Liver (tissue), 9 donors: ENCODE results near the gene PRMT7. TPM values are rescaled to one million over a fixed set of nuclear protein-coding genes. Genes with fewer than 3 reads are reported as not detected.

Experiments used
- DNase-seq: peaks from one replicate; pipeline ENCODE4 v3.0.0-alpha.2; 2017; ENCODE audit warnings: low spot score
- H3K27ac ChIP-seq, 2 donors: one replicate each; pipeline ENCODE4 v1.7.0; 2013; ENCODE audit warnings: inconsistent platforms in 2 of 2, low read length in 2 of 2, control low read depth in 1 of 2, low read depth in 1 of 2, mild to moderate bottlenecking in 1 of 2
- H3K27me3 ChIP-seq, 4 donors: one replicate each; pipeline versions ENCODE4 v1.6.1 to v1.7.0; 2013; ENCODE audit warnings: low read length in 3 of 4, inconsistent platforms in 1 of 4, mild to moderate bottlenecking in 1 of 4, moderate library complexity in 1 of 4; ENCODE audit not compliant: control insufficient read depth in 4 of 4, insufficient read depth in 4 of 4
- H3K36me3 ChIP-seq, 4 donors: one replicate each; pipeline versions ENCODE4 v1.6.1 to v1.7.0; 2013; ENCODE audit warnings: low read length in 3 of 4, mild to moderate bottlenecking in 3 of 4, low read depth in 1 of 4, moderate library complexity in 1 of 4; ENCODE audit not compliant: control insufficient read depth in 4 of 4, insufficient read depth in 3 of 4
- H3K4me1 ChIP-seq, 4 donors: one replicate each; pipeline versions ENCODE4 v1.6.1 to v1.7.0; 2013; ENCODE audit warnings: low read length in 3 of 4, mild to moderate bottlenecking in 3 of 4, moderate library complexity in 1 of 4; ENCODE audit not compliant: control insufficient read depth in 4 of 4, insufficient read depth in 4 of 4
- H3K4me3 ChIP-seq, 3 donors: one replicate each; pipeline versions ENCODE4 v1.6.1 to v1.7.0; 2013; ENCODE audit warnings: low read length in 3 of 3, control low read depth in 1 of 3, low read depth in 1 of 3, mild to moderate bottlenecking in 1 of 3
- H3K9ac ChIP-seq, 2 donors: one replicate each; pipeline ENCODE4 v1.7.0; 2013; ENCODE audit warnings: low read length in 2 of 2, mild to moderate bottlenecking in 2 of 2, moderate library complexity in 2 of 2, control low read depth in 1 of 2, low read depth in 1 of 2
- H3K9me3 ChIP-seq, 4 donors: one replicate each; pipeline versions ENCODE4 v1.6.1 to v1.7.0; 2013; ENCODE audit warnings: low read length in 3 of 4; ENCODE audit not compliant: control insufficient read depth in 4 of 4
- EGR1 ChIP-seq, 2 donors: IDR thresholded peaks; 2 replicates each; pipeline ENCODE4 v1.6.1; 2016 to 2018; ENCODE audit warnings: antibody characterized with exemption in 2 of 2, low read depth in 2 of 2
- FOXA1 ChIP-seq: IDR thresholded peaks from 2 replicates; pipeline ENCODE4 v1.6.1; 2016; ENCODE audit warnings: antibody characterized with exemption
- FOXA2 ChIP-seq: IDR thresholded peaks from 2 replicates; pipeline ENCODE4 v1.6.1; 2016; ENCODE audit warnings: antibody characterized with exemption
- GABPA ChIP-seq, 2 donors: IDR thresholded peaks in 1 of 2; conservative IDR thresholded peaks in 1 of 2; 2 replicates each; pipeline ENCODE4 v1.6.1; 2016; ENCODE audit warnings: antibody characterized with exemption in 2 of 2, mild to moderate bottlenecking in 1 of 2, moderate library complexity in 1 of 2
- HNF4A ChIP-seq, 2 donors: conservative IDR thresholded peaks; 2 replicates each; pipeline ENCODE4 v1.6.1; 2016; ENCODE audit warnings: antibody characterized with exemption in 2 of 2, mild to moderate bottlenecking in 2 of 2
- HNF4G ChIP-seq: IDR thresholded peaks from 2 replicates; pipeline ENCODE4 v1.6.1; 2016; ENCODE audit warnings: antibody characterized with exemption
- JUND ChIP-seq, 2 donors: IDR thresholded peaks; 2 replicates each; pipeline ENCODE4 v1.6.1; 2016; ENCODE audit warnings: antibody characterized with exemption in 2 of 2
- NR2F2 ChIP-seq: IDR thresholded peaks from 2 replicates; pipeline ENCODE4 v1.6.1; 2016; ENCODE audit warnings: antibody characterized with exemption
- RAD21 ChIP-seq, 2 donors: IDR thresholded peaks; 2 replicates each; pipeline ENCODE4 v1.6.1; 2016; ENCODE audit warnings: antibody characterized with exemption in 2 of 2, mild to moderate bottlenecking in 2 of 2
- SP1 ChIP-seq: IDR thresholded peaks from 2 replicates; pipeline ENCODE4 v1.6.1; 2018; ENCODE audit warnings: antibody characterized with exemption, mild to moderate bottlenecking
- TAF1 ChIP-seq: conservative IDR thresholded peaks from 2 replicates; pipeline ENCODE4 v1.6.1; 2016; ENCODE audit warnings: antibody characterized with exemption, mild to moderate bottlenecking
- YY1 ChIP-seq: IDR thresholded peaks from 2 replicates; pipeline ENCODE4 v1.6.1; 2016; ENCODE audit warnings: antibody characterized with exemption, mild to moderate bottlenecking
- WGBS: extraction: QIAGEN DNeasy Blood & Tissue Kit; methylation state at CpG from one replicate; pipeline ENCODE4 v1.1.7; 2013; 5-methylcytosine and 5-hydroxymethylcytosine counted together
- polyA plus RNA-seq, 2 donors: library from polyadenylated mRNA; stranded (reverse) in 1 of 2; unstranded in 1 of 2; fragments of 200-250 nt in 1 of 2; fragments of >200 nt in 1 of 2; fragmentation: Nextera tagmentation in 1 of 2; extraction: Ambion mirVana in 1 of 2; gene quantifications; one replicate each; pipeline versions ENCODE4 v1.2.1 to v1.2.3, GENCODE V29; 2013 to 2015
- total RNA-seq, 2 donors: library from RNA; depleted of rRNA; stranded (reverse); fragments of >200 nt; gene quantifications; one replicate each; pipeline ENCODE4 v1.2.3, GENCODE V29; 2014
- TF ChIP-seq, protein P1 (sequence below): IDR thresholded peaks from 2 replicates; pipeline ENCODE4 v1.6.1; 2016; ENCODE audit warnings: antibody characterized with exemption
- TF ChIP-seq, protein P2 (sequence below): IDR thresholded peaks from 2 replicates; pipeline ENCODE4 v1.6.1; 2016; ENCODE audit warnings: antibody characterized with exemption
- TF ChIP-seq, protein P3 (sequence below): IDR thresholded peaks from 2 replicates; pipeline ENCODE4 v1.6.1; 2016; ENCODE audit warnings: antibody characterized with exemption
- TF ChIP-seq, protein P4 (sequence below): fragments of 150-350 bp; IDR thresholded peaks from 2 replicates; pipeline ENCODE4 v1.5.1; 2017; ENCODE audit warnings: improper control_type of control experiment, low read depth, low read length; ENCODE audit not compliant: missing input control
- TF ChIP-seq, protein P5 (sequence below): IDR thresholded peaks from 2 replicates; pipeline ENCODE4 v1.6.1; 2016; ENCODE audit warnings: antibody characterized with exemption, mild to moderate bottlenecking
- donor health status: healthy.
- donor health status: healthy.
- donor health status: healthy.
- donor health status: healthy.
- donor health status: healthy.

Gene PRMT7
- total and polyA plus RNA-seq, 4 donors: 10.7 to 31.5 (median 17.5) TPM

DNA sequence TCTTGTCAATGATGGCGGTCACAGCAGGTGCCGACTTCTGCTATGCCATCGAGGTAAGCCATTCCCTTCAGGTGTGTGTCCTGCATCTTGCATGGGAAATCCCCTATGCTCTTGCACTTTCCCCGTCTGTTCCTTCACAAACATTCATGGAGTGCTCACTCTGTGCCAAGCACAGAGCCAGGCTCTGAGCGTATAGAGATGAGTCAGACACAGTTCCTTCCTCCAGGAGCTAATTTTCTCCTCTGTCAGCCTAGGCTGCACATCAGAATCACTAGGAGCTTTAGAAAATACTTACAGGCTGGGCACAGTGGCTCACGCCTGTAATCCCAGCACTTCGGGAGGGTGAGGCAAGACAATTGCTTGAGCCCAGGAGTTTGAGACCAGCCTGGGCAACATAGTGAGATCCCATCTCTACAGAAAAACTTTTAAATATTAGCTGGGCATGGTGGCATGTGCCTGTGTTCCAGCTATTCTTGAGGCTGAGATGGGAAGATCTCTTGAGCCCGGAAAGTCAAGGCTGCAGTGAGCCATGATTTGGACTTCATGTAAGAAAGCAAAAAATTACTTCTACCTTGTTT lies 14.1 kb downstream of the PRMT7 start:
- WGBS: 96% methylated on average over 8 of the region's 8 CpGs
- no peak for DNase-seq
- Histone ChIP-seq H3K4me1 (peaks cover 0 to 5% (median 2%) of the 10 kb centered on the region in 4 donors), H3K36me3 (peaks cover 7 to 28% (median 19%) of the 10 kb centered on the region in 4 donors), H3K4me3 (no peak overlapping the region), H3K9me3 (no peaks in the 10 kb centered on the region), H3K27ac (no peak overlapping the region), H3K27me3 (no peaks in the 10 kb centered on the region), H3K9ac (no peak overlapping the region)
- TF ChIP-seq FOXA1: no peak
- no peak for TF ChIP-seq RAD21 (IDR thresholded peaks at IDR 0.05)
- TF ChIP-seq HNF4A (conservative IDR thresholded peaks at IDR 0.05): no peak
- no peak for TF ChIP-seq HNF4G
- no peak for TF ChIP-seq NR2F2
- TF ChIP-seq EGR1 (IDR thresholded peaks at IDR 0.05; ENCODE audit: low read depth in 2 of 2): no peak
- TF ChIP-seq YY1: no peak
- no peak for TF ChIP-seq GABPA (IDR thresholded peaks at IDR 0.05 in 1 of 2, conservative IDR thresholded peaks at IDR 0.05 in 1 of 2)
- TF ChIP-seq FOXA2: no peak
- TF ChIP-seq, protein P1, sequence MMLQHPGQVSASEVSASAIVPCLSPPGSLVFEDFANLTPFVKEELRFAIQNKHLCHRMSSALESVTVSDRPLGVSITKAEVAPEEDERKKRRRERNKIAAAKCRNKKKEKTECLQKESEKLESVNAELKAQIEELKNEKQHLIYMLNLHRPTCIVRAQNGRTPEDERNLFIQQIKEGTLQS: no peak
- TF ChIP-seq SP1: no peak
- TF ChIP-seq JUND (IDR thresholded peaks at IDR 0.05): no peak
- TF ChIP-seq, protein P2, sequence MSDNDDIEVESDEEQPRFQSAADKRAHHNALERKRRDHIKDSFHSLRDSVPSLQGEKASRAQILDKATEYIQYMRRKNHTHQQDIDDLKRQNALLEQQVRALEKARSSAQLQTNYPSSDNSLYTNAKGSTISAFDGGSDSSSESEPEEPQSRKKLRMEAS: no peak
- TF ChIP-seq TAF1: no peak
- TF ChIP-seq, protein P3, sequence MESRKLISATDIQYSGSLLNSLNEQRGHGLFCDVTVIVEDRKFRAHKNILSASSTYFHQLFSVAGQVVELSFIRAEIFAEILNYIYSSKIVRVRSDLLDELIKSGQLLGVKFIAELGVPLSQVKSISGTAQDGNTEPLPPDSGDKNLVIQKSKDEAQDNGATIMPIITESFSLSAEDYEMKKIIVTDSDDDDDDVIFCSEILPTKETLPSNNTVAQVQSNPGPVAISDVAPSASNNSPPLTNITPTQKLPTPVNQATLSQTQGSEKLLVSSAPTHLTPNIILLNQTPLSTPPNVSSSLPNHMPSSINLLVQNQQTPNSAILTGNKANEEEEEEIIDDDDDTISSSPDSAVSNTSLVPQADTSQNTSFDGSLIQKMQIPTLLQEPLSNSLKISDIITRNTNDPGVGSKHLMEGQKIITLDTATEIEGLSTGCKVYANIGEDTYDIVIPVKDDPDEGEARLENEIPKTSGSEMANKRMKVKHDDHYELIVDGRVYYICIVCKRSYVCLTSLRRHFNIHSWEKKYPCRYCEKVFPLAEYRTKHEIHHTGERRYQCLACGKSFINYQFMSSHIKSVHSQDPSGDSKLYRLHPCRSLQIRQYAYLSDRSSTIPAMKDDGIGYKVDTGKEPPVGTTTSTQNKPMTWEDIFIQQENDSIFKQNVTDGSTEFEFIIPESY: no peak

DNA sequence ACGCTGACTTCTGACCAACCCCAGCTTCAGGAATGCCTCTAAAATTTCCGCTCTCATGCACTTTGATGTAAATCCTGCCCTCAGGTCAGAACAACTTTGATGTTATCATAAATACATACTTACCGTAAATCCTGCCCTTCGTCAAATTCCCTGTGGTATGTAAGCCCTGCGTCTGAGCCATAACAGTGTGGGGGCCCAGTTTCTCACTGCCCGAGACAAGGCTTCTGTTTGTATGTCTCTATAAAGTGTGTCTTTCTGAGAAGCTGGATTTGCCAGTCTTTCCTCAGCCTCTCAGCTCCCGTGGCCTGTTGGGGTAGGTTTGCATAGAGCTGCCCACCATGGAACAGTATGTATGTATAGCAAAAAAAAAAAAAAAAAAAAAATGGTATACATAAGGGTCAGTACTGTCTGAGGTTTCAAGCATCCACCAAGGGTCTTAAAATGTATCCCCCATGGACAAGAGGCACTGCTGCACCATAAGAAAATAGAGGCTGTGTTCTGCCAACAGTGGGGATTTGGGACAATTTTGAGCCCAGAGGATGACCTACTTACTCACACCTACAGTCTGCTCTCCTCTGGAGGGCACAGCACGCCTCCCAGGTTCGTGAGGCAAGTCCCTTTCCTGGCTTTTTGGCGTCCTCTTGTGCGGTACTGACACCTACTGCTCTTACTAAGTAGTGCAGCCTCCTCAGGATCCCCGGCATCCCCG lies 17.5 kb downstream of the PRMT7 start:
- no peak overlapping the region for H3K9ac ChIP-seq
- H3K36me3 ChIP-seq: peaks cover 7 to 20% (median 14%) of the 10 kb centered on the region in 4 donors
- peaks cover 0 to 24% (median 19%) of the 10 kb centered on the region in 4 donors for H3K4me1 ChIP-seq
- no peaks in the 10 kb centered on the region for H3K27me3 ChIP-seq
- WGBS: 43% methylated on average over 13 of the region's 13 CpGs
- TF ChIP-seq SP1 (no peak), GABPA (IDR thresholded peaks at IDR 0.05 in 1 of 2, conservative IDR thresholded peaks at IDR 0.05 in 1 of 2) (no peak), HNF4G (no peak), RAD21 (IDR thresholded peaks at IDR 0.05) (peak; percentile 97 to 98), JUND (IDR thresholded peaks at IDR 0.05) (no peak)
- TF ChIP-seq, protein P4, sequence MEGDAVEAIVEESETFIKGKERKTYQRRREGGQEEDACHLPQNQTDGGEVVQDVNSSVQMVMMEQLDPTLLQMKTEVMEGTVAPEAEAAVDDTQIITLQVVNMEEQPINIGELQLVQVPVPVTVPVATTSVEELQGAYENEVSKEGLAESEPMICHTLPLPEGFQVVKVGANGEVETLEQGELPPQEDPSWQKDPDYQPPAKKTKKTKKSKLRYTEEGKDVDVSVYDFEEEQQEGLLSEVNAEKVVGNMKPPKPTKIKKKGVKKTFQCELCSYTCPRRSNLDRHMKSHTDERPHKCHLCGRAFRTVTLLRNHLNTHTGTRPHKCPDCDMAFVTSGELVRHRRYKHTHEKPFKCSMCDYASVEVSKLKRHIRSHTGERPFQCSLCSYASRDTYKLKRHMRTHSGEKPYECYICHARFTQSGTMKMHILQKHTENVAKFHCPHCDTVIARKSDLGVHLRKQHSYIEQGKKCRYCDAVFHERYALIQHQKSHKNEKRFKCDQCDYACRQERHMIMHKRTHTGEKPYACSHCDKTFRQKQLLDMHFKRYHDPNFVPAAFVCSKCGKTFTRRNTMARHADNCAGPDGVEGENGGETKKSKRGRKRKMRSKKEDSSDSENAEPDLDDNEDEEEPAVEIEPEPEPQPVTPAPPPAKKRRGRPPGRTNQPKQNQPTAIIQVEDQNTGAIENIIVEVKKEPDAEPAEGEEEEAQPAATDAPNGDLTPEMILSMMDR: peak; percentile 97
- TF ChIP-seq, protein P5, sequence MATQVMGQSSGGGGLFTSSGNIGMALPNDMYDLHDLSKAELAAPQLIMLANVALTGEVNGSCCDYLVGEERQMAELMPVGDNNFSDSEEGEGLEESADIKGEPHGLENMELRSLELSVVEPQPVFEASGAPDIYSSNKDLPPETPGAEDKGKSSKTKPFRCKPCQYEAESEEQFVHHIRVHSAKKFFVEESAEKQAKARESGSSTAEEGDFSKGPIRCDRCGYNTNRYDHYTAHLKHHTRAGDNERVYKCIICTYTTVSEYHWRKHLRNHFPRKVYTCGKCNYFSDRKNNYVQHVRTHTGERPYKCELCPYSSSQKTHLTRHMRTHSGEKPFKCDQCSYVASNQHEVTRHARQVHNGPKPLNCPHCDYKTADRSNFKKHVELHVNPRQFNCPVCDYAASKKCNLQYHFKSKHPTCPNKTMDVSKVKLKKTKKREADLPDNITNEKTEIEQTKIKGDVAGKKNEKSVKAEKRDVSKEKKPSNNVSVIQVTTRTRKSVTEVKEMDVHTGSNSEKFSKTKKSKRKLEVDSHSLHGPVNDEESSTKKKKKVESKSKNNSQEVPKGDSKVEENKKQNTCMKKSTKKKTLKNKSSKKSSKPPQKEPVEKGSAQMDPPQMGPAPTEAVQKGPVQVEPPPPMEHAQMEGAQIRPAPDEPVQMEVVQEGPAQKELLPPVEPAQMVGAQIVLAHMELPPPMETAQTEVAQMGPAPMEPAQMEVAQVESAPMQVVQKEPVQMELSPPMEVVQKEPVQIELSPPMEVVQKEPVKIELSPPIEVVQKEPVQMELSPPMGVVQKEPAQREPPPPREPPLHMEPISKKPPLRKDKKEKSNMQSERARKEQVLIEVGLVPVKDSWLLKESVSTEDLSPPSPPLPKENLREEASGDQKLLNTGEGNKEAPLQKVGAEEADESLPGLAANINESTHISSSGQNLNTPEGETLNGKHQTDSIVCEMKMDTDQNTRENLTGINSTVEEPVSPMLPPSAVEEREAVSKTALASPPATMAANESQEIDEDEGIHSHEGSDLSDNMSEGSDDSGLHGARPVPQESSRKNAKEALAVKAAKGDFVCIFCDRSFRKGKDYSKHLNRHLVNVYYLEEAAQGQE: no peak
- TF ChIP-seq, protein P1: no peak
- DNase-seq: peak; percentile 77
- H3K9me3 ChIP-seq: no peaks in the 10 kb centered on the region
- H3K4me3 ChIP-seq: no peak overlapping the region
- no peak overlapping the region for H3K27ac ChIP-seq
